ENCODE results near the gene FIZ1. TPM values are rescaled to one million over a fixed set of nuclear protein-coding genes. Genes with fewer than 3 reads are reported as not detected.

FIZ1 gene
- total RNA-seq, result 1 to 10 TPM; 2.3 to 7.5 TPM
- 10 to 100 TPM; 23.4 to 26.5 TPM for polyA plus RNA-seq (ENCODE audit: insufficient read length in 2 of 2)
- long read RNA-seq, donor 1, full-length matches to known transcripts, result 8 of 8 reads
- long read RNA-seq, donor 1, partial matches to known transcripts, result 0 of 8 reads
- long read RNA-seq, donor 1, other reads (novel, unspliced or antisense), result 0 of 8 reads
- long read RNA-seq, donor 2, full-length matches to known transcripts, result 2 of 2 reads
- long read RNA-seq, donor 2, partial matches to known transcripts, result 0 of 2 reads
- long read RNA-seq, donor 2, other reads (novel, unspliced or antisense), result 0 of 2 reads
- long read RNA-seq, donor 3, full-length matches to known transcripts, result 2 of 2 reads
- long read RNA-seq, donor 3, partial matches to known transcripts, result 0 of 2 reads
- long read RNA-seq, donor 3, other reads (novel, unspliced or antisense), result 0 of 2 reads
- long read RNA-seq, donor 4, full-length matches to known transcripts, result 8 of 29 reads
- long read RNA-seq, donor 4, partial matches to known transcripts, result 21 of 29 reads
- long read RNA-seq, donor 4, other reads (novel, unspliced or antisense), result 0 of 29 reads

- Histone ChIP-seq H3K36me3 (ENCODE audit: control insufficient read depth, insufficient read depth, low read length) (peaks cover 42% of the 10 kb centered on the region), H3K4me3 (ENCODE audit: low read depth, low read length) (peak within 1 kb of the TSS; percentile 92), H3K4me1 (ENCODE audit: control insufficient read depth, insufficient read depth, low read length) (peaks cover 17% of the 10 kb centered on the region), H3K27ac (ENCODE audit: low read depth, low read length) (peak within 1 kb of the TSS; percentile 100), H3K9me3 (ENCODE audit: control insufficient read depth, insufficient read depth, low read length) (no peaks in the 10 kb centered on the region), H3K27me3 (ENCODE audit: control insufficient read depth, insufficient read depth, low read length) (no peaks in the 10 kb centered on the region)
- DNase-seq (ENCODE audit: low read depth in 4 of 6, low spot score in 6 of 6), result peak; percentile 99 to 100 (median 100)
- 0% methylated on average over 15 of the region's 23 CpGs for WGBS (ENCODE audit: insufficient coverage)
Observed at GRCh38 chr19:55599468-55599841, at the start of gene FIZ1. Gene FIZ1, minus strand, starts transcription at chr19:55599517. Its CDS starts 1,652 bp downstream, at chr19:55597865.

GRCh38 chr19:55648585-55649267 lies 49.4 kb upstream of the FIZ1 start:
- no peak for DNase-seq (ENCODE audit: low read depth in 4 of 6, low spot score in 6 of 6)
- peaks cover 73% of the 10 kb centered on the region for H3K36me3 ChIP-seq (ENCODE audit: control insufficient read depth, insufficient read depth, low read length)
- H3K4me3 ChIP-seq (ENCODE audit: low read depth, low read length), result peak overlapping the region; percentile 68
- peak overlapping the region; percentile 40 for H3K27ac ChIP-seq (ENCODE audit: low read depth, low read length)
- H3K27me3 ChIP-seq (ENCODE audit: control insufficient read depth, insufficient read depth, low read length), result no peaks in the 10 kb centered on the region
- peaks cover 57% of the 10 kb centered on the region for H3K4me1 ChIP-seq (ENCODE audit: control insufficient read depth, insufficient read depth, low read length)
- 17% methylated on average over 17 of the region's 25 CpGs for WGBS (ENCODE audit: insufficient coverage)
- H3K9me3 ChIP-seq (ENCODE audit: control insufficient read depth, insufficient read depth, low read length), result no peaks in the 10 kb centered on the region

GRCh38 chr19:55647732-55648584 lies 48.6 kb upstream of the FIZ1 start, which contains the start of gene CCDC106:
Gene CCDC106, plus strand, starts transcription at chr19:55648212. Its CDS starts 835 bp downstream, at chr19:55649047.
- Histone ChIP-seq H3K9me3 (ENCODE audit: control insufficient read depth, insufficient read depth, low read length) (no peaks in the 10 kb centered on the region), H3K36me3 (ENCODE audit: control insufficient read depth, insufficient read depth, low read length) (peaks cover 70% of the 10 kb centered on the region), H3K27ac (ENCODE audit: low read depth, low read length) (peak within 1 kb of the TSS; percentile 88), H3K4me3 (ENCODE audit: low read depth, low read length) (peak within 1 kb of the TSS; percentile 68), H3K4me1 (ENCODE audit: control insufficient read depth, insufficient read depth, low read length) (peaks cover 56% of the 10 kb centered on the region), H3K27me3 (ENCODE audit: control insufficient read depth, insufficient read depth, low read length) (no peaks in the 10 kb centered on the region)
- WGBS (ENCODE audit: insufficient coverage), result under 1% methylated on average over 71 of the region's 87 CpGs
- DNase-seq (ENCODE audit: low read depth in 4 of 6, low spot score in 6 of 6), result peak in 5 of 6 donors; percentile 74 to 96 (median 80)

- 47% methylated on average over 4 of the region's 14 CpGs for WGBS (ENCODE audit: insufficient coverage)
- Histone ChIP-seq H3K4me1 (ENCODE audit: control insufficient read depth, insufficient read depth, low read length) (peaks cover 60% of the 10 kb centered on the region), H3K27ac (ENCODE audit: low read depth, low read length) (peak overlapping the region; percentile 88)
Observed at GRCh38 chr19:55646889-55647731, 47.8 kb upstream of the FIZ1 start.

GRCh38 chr19:55645512-55645881 lies 46.2 kb upstream of the FIZ1 start:
- Histone ChIP-seq H3K4me3 (ENCODE audit: low read depth, low read length) (no peak overlapping the region), H3K9me3 (ENCODE audit: control insufficient read depth, insufficient read depth, low read length) (no peaks in the 10 kb centered on the region), H3K27ac (ENCODE audit: low read depth, low read length) (no peak overlapping the region), H3K27me3 (ENCODE audit: control insufficient read depth, insufficient read depth, low read length) (no peaks in the 10 kb centered on the region), H3K4me1 (ENCODE audit: control insufficient read depth, insufficient read depth, low read length) (peaks cover 67% of the 10 kb centered on the region), H3K36me3 (ENCODE audit: control insufficient read depth, insufficient read depth, low read length) (peaks cover 45% of the 10 kb centered on the region)
- whole genome bisulfite sequencing (ENCODE audit: insufficient coverage), result 89% methylated on average over 4 of the region's 5 CpGs
- DNase-seq (ENCODE audit: low read depth in 4 of 6, low spot score in 6 of 6), result no peak

More at GRCh38 chr19:55646889-55647731, 47.8 kb upstream of the FIZ1 start:
- no peak for DNase-seq (ENCODE audit: low read depth in 4 of 6, low spot score in 6 of 6)
- H3K36me3 ChIP-seq (ENCODE audit: control insufficient read depth, insufficient read depth, low read length), result peaks cover 61% of the 10 kb centered on the region
- H3K9me3 ChIP-seq (ENCODE audit: control insufficient read depth, insufficient read depth, low read length), result no peaks in the 10 kb centered on the region
- no peaks in the 10 kb centered on the region for H3K27me3 ChIP-seq (ENCODE audit: control insufficient read depth, insufficient read depth, low read length)
- H3K4me3 ChIP-seq (ENCODE audit: low read depth, low read length), result peak overlapping the region; percentile 68

GRCh38 chr19:55644842-55645511 lies 45.7 kb upstream of the FIZ1 start:
- 93% methylated on average over 26 of the region's 28 CpGs for WGBS (ENCODE audit: insufficient coverage)

GRCh38 chr19:55644191-55644833 lies 45.0 kb upstream of the FIZ1 start:
- H3K9me3 ChIP-seq (ENCODE audit: control insufficient read depth, insufficient read depth, low read length), result no peaks in the 10 kb centered on the region
- H3K36me3 ChIP-seq (ENCODE audit: control insufficient read depth, insufficient read depth, low read length), result peaks cover 33% of the 10 kb centered on the region
- DNase-seq (ENCODE audit: low read depth in 4 of 6, low spot score in 6 of 6), result no peak
- 55% methylated on average over 11 of the region's 12 CpGs for WGBS (ENCODE audit: insufficient coverage)
- peaks cover 70% of the 10 kb centered on the region for H3K4me1 ChIP-seq (ENCODE audit: control insufficient read depth, insufficient read depth, low read length)
- H3K4me3 ChIP-seq (ENCODE audit: low read depth, low read length), result peak overlapping the region; percentile 79
- H3K27ac ChIP-seq (ENCODE audit: low read depth, low read length), result no peak overlapping the region
- H3K27me3 ChIP-seq (ENCODE audit: control insufficient read depth, insufficient read depth, low read length), result no peaks in the 10 kb centered on the region

More at GRCh38 chr19:55644842-55645511, 45.7 kb upstream of the FIZ1 start:
- Histone ChIP-seq H3K36me3 (ENCODE audit: control insufficient read depth, insufficient read depth, low read length) (peaks cover 40% of the 10 kb centered on the region), H3K9me3 (ENCODE audit: control insufficient read depth, insufficient read depth, low read length) (no peaks in the 10 kb centered on the region), H3K4me3 (ENCODE audit: low read depth, low read length) (no peak overlapping the region), H3K4me1 (ENCODE audit: control insufficient read depth, insufficient read depth, low read length) (peaks cover 70% of the 10 kb centered on the region), H3K27ac (ENCODE audit: low read depth, low read length) (no peak overlapping the region), H3K27me3 (ENCODE audit: control insufficient read depth, insufficient read depth, low read length) (no peaks in the 10 kb centered on the region)
- no peak for DNase-seq (ENCODE audit: low read depth in 4 of 6, low spot score in 6 of 6)

- peaks cover 29% of the 10 kb centered on the region for H3K36me3 ChIP-seq (ENCODE audit: control insufficient read depth, insufficient read depth, low read length)
- H3K27ac ChIP-seq (ENCODE audit: low read depth, low read length), result no peak overlapping the region
- H3K4me3 ChIP-seq (ENCODE audit: low read depth, low read length), result peak overlapping the region; percentile 79
- H3K27me3 ChIP-seq (ENCODE audit: control insufficient read depth, insufficient read depth, low read length), result no peaks in the 10 kb centered on the region
- peaks cover 70% of the 10 kb centered on the region for H3K4me1 ChIP-seq (ENCODE audit: control insufficient read depth, insufficient read depth, low read length)
- no peak for DNase-seq (ENCODE audit: low read depth in 4 of 6, low spot score in 6 of 6)
- WGBS (ENCODE audit: insufficient coverage), result 0% methylated on average over 15 of the region's 15 CpGs
- H3K9me3 ChIP-seq (ENCODE audit: control insufficient read depth, insufficient read depth, low read length), result no peaks in the 10 kb centered on the region
Observed at GRCh38 chr19:55643887-55644176, 44.5 kb upstream of the FIZ1 start.
